WTC11 (cell line): ENCODE data around the gene SLC8A1. TPM values are rescaled to one million over a fixed set of nuclear protein-coding genes. Genes with fewer than 3 reads are reported as not detected.

Source experiments
- ATAC-seq: fragments of 200-7000 bp; cut with Tn5 transposase; 2 replicates; pipeline ENCODE4 v1.10.0; 2021; ENCODE audit warnings: mild to moderate bottlenecking, moderate library complexity
- CTCF ChIA-PET: fragments of 300-600 bp; sonication (Branson Sonifier 250); formaldehyde crosslinking; loops from one replicate; lab custom pipeline; 2021; ENCODE audit warnings: antibody characterized with exemption; lab: Charles Lee
- POLR2A ChIA-PET: fragments of 350-600 bp; sonication (Branson Sonifier 250); formaldehyde crosslinking; loops from one replicate; lab custom pipeline; 2021; ENCODE audit warnings: antibody characterized with exemption; lab: Charles Lee
- DNase-seq: peaks from one replicate; pipeline ENCODE4 v3.0.0; 2021; ENCODE audit warnings: low spot score
- H3K27ac Mint-ChIP-seq: 2 replicates; pipeline ENCODE4 v1.8.0; 2021; ENCODE audit warnings: mixed read lengths
- H3K27me3 Mint-ChIP-seq: 2 replicates; pipeline ENCODE4 v1.8.0; 2021; ENCODE audit warnings: low read depth, mild to moderate bottlenecking, moderate library complexity, mixed read lengths
- H3K36me3 Mint-ChIP-seq: 2 replicates; pipeline ENCODE4 v1.8.0; 2021; ENCODE audit warnings: mixed read lengths
- H3K4me1 Mint-ChIP-seq: 2 replicates; pipeline ENCODE4 v1.8.0; 2022; ENCODE audit warnings: mixed read lengths
- H3K4me3 Mint-ChIP-seq: 2 replicates; pipeline ENCODE4 v1.8.0; 2021; ENCODE audit warnings: mild to moderate bottlenecking, moderate library complexity, mixed read lengths
- H3K9me3 Mint-ChIP-seq: 2 replicates; pipeline ENCODE4 v1.8.0; 2021; ENCODE audit warnings: mixed read lengths
- CBFB ChIP-seq: sonication (generic); formaldehyde crosslinking; IDR thresholded peaks from 2 replicates; pipeline ENCODE4 v1.8.1; 2022; ENCODE audit warnings: mild to moderate bottlenecking, low read depth, missing genetic modification reagents
- FOXJ3 ChIP-seq: sonication (generic); formaldehyde crosslinking; IDR thresholded peaks from 2 replicates; pipeline ENCODE4 v1.9.0; 2021; ENCODE audit warnings: missing genetic modification reagents, mild to moderate bottlenecking, borderline replicate concordance
- FOXK1 ChIP-seq: sonication (generic); formaldehyde crosslinking; IDR thresholded peaks from 2 replicates; pipeline ENCODE4 v1.8.0; 2022; ENCODE audit warnings: mild to moderate bottlenecking, moderate library complexity, missing genetic modification reagents
- IRF2 ChIP-seq: sonication (generic); formaldehyde crosslinking; IDR thresholded peaks from 2 replicates; pipeline ENCODE4 v1.8.0; 2022; ENCODE audit warnings: low read depth, missing genetic modification reagents, borderline replicate concordance
- JAZF1 ChIP-seq: fragments of 250-450 bp; sonication (Bioruptor Pico); IDR thresholded peaks from 2 replicates; pipeline ENCODE4 v1.9.0; 2021; ENCODE audit warnings: moderate library complexity, mild to moderate bottlenecking, inconsistent platforms
- KAT7 ChIP-seq: sonication (generic); formaldehyde crosslinking; IDR thresholded peaks from 2 replicates; pipeline ENCODE4 v1.8.1; 2023; ENCODE audit warnings: missing genetic modification reagents, mild to moderate bottlenecking, borderline replicate concordance
- MYBL2 ChIP-seq: sonication (generic); formaldehyde crosslinking; IDR thresholded peaks from 2 replicates; pipeline ENCODE4 v1.8.1; 2023; ENCODE audit warnings: mild to moderate bottlenecking, moderate library complexity, missing genetic modification reagents
- NFATC4 ChIP-seq: fragments of 250-450 bp; sonication (Bioruptor Pico); IDR thresholded peaks from 2 replicates; pipeline ENCODE4 v1.9.0; 2021; ENCODE audit warnings: mild to moderate bottlenecking
- NR1H2 ChIP-seq: sonication (generic); formaldehyde crosslinking; IDR thresholded peaks from 2 replicates; pipeline ENCODE4 v1.9.0; 2021; ENCODE audit warnings: mild to moderate bottlenecking, moderate library complexity, missing genetic modification reagents
- RELA ChIP-seq: sonication (generic); formaldehyde crosslinking; IDR thresholded peaks from 2 replicates; pipeline ENCODE4 v1.8.1; 2022; ENCODE audit warnings: missing genetic modification reagents, mild to moderate bottlenecking, borderline replicate concordance
- TEAD4 ChIP-seq: sonication (generic); formaldehyde crosslinking; IDR thresholded peaks from 2 replicates; pipeline ENCODE4 v1.8.0; 2022; ENCODE audit warnings: mild to moderate bottlenecking, missing genetic modification reagents
- ZNF416 ChIP-seq: fragments of 250-450 bp; sonication (Bioruptor Pico); IDR thresholded peaks from 2 replicates; pipeline ENCODE4 v1.9.0; 2021; ENCODE audit warnings: mild to moderate bottlenecking, inconsistent platforms
- total RNA-seq: library from RNA; stranded (reverse); gene quantifications from 3 replicates; pipeline ENCODE4 v1.2.3, GENCODE V29; 2021
- TF ChIP-seq, protein P1 (sequence below): sonication (generic); formaldehyde crosslinking; IDR thresholded peaks from 2 replicates; pipeline ENCODE4 v1.8.1; 2022; ENCODE audit warnings: mild to moderate bottlenecking, missing genetic modification reagents, moderate library complexity, borderline replicate concordance
- TF ChIP-seq, protein P2 (sequence below): sonication (generic); formaldehyde crosslinking; IDR thresholded peaks from 2 replicates; pipeline ENCODE4 v1.8.0; 2023; ENCODE audit warnings: missing genetic modification reagents
- TF ChIP-seq, protein P3 (sequence below): fragments of 250-450 bp; sonication (Bioruptor Pico); IDR thresholded peaks from 2 replicates; pipeline ENCODE4 v1.9.0; 2021; ENCODE audit warnings: mild to moderate bottlenecking
- TF ChIP-seq, protein P4 (sequence below): fragments of 250-450 bp; sonication (Bioruptor Pico); conservative IDR thresholded peaks from 2 replicates; pipeline ENCODE4 v1.9.0; 2021; ENCODE audit warnings: mild to moderate bottlenecking
- TF ChIP-seq, protein P5 (sequence below): sonication (generic); formaldehyde crosslinking; IDR thresholded peaks from 2 replicates; pipeline ENCODE4 v1.8.1; 2023; ENCODE audit warnings: mild to moderate bottlenecking, missing genetic modification reagents, moderate library complexity
- TF ChIP-seq, protein P6 (sequence below): fragments of 250-450 bp; sonication (Bioruptor Pico); IDR thresholded peaks from 2 replicates; pipeline ENCODE4 v2.1.2; 2022; ENCODE audit warnings: mild to moderate bottlenecking, moderate library complexity
- TF ChIP-seq, protein P7 (sequence below): sonication (generic); formaldehyde crosslinking; IDR thresholded peaks from 2 replicates; pipeline ENCODE4 v1.8.1; 2022; ENCODE audit warnings: missing genetic modification reagents, borderline replicate concordance
- TF ChIP-seq, protein P8 (sequence below): sonication (generic); formaldehyde crosslinking; IDR thresholded peaks from 2 replicates; pipeline ENCODE4 v1.8.1; 2023; ENCODE audit warnings: mild to moderate bottlenecking, missing genetic modification reagents, moderate library complexity
- TF ChIP-seq, protein P9 (sequence below): sonication (generic); formaldehyde crosslinking; IDR thresholded peaks from 2 replicates; pipeline ENCODE4 v1.8.0; 2022; ENCODE audit warnings: mild to moderate bottlenecking, missing genetic modification reagents
- TF ChIP-seq, protein P10 (sequence below): sonication (generic); formaldehyde crosslinking; IDR thresholded peaks from 2 replicates; pipeline ENCODE4 v1.8.0; 2022; ENCODE audit warnings: mild to moderate bottlenecking, missing genetic modification reagents

The SLC8A1 gene
- total RNA-seq, 1 experiment from 2014 or later, result 2.6 TPM

DNA sequence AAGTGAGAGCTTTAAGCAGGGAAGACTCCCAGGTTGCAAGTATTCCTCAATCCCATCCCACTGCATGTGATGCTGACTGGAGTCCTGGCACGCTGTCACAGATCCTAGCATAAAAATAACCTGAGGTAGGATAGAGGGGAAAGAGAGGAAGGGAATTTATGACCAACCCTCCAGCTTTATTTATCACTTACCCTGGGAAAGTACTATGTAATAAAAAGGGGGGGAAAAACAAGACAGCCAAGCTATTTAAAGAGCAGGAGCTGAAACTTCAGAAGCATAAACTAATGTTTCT lies 122.2 kb downstream of the SLC8A1 start:
- ATAC-seq, result no peak
- H3K27me3 Mint-ChIP-seq, result no peaks in the 10 kb centered on the region
- 0 out of 2 replicates have a peak, but pooled peaks cover 4% of the 10 kb centered on the region for H3K4me1 Mint-ChIP-seq
- H3K4me3 Mint-ChIP-seq, result no peak overlapping the region
- TF ChIP-seq, protein P1, sequence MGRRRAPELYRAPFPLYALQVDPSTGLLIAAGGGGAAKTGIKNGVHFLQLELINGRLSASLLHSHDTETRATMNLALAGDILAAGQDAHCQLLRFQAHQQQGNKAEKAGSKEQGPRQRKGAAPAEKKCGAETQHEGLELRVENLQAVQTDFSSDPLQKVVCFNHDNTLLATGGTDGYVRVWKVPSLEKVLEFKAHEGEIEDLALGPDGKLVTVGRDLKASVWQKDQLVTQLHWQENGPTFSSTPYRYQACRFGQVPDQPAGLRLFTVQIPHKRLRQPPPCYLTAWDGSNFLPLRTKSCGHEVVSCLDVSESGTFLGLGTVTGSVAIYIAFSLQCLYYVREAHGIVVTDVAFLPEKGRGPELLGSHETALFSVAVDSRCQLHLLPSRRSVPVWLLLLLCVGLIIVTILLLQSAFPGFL, result no peak
- TF ChIP-seq KAT7, result no peak
- TF ChIP-seq NFATC4 (CRISPR knock-in tag), result no peak
- TF ChIP-seq, protein P2, sequence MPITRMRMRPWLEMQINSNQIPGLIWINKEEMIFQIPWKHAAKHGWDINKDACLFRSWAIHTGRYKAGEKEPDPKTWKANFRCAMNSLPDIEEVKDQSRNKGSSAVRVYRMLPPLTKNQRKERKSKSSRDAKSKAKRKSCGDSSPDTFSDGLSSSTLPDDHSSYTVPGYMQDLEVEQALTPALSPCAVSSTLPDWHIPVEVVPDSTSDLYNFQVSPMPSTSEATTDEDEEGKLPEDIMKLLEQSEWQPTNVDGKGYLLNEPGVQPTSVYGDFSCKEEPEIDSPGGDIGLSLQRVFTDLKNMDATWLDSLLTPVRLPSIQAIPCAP (CRISPR knock-in tag), result no peak
- TF ChIP-seq ZNF416 (CRISPR knock-in tag), result no peak
- TF ChIP-seq MYBL2, result no peak
- TF ChIP-seq, protein P3, sequence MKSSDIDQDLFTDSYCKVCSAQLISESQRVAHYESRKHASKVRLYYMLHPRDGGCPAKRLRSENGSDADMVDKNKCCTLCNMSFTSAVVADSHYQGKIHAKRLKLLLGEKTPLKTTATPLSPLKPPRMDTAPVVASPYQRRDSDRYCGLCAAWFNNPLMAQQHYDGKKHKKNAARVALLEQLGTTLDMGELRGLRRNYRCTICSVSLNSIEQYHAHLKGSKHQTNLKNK (CRISPR knock-in tag), result no peak
- TF ChIP-seq, protein P4, sequence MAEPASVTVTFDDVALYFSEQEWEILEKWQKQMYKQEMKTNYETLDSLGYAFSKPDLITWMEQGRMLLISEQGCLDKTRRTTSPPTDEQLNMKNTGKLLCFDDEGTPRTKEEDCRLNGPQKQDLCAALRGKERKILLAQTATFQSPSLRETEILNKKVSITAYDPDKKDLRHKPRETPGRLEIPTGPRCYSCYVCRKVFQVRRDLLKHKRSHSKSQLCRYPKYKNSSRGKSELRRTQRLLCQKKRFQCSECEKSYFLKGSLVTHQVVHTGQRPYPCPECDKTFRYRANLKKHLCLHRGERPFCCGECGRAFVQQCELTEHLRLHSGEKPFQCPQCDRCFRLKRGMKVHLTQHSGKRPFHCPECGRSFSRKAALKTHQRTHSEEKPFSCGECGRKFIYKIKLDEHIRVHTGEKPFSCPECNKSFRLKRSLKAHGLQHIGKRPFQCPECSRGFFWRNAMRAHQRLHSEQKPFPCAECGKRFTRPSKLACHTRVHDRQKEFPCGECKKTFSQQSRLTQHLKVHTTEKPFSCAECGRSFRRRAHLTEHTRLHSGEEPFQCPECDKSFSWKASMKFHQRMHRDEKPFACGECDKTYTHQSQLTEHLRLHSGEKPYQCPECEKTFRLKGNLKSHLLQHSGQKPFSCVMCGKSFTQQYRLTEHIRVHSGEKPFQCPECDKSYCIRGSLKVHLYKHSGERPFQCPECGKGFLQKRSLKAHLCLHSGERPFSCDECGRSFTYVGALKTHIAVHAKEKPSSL (CRISPR knock-in tag), result no peak
- no peak for TF ChIP-seq JAZF1
- DNase-seq, result no peak
- no peak overlapping the region for H3K27ac Mint-ChIP-seq
- H3K36me3 Mint-ChIP-seq, result no peaks in the 10 kb centered on the region
- H3K9me3 Mint-ChIP-seq, result peaks cover 7% of the 10 kb centered on the region; the same call in 1 of the 2 replicates
- POLR2A ChIA-PET, result no interaction called here
- CTCF ChIA-PET, result interaction anchor here (0.8 kb wide), 1 partner anchor 119 kb away, joined by 3 read pairs; no protein-coding TSS in a partner anchor

DNA sequence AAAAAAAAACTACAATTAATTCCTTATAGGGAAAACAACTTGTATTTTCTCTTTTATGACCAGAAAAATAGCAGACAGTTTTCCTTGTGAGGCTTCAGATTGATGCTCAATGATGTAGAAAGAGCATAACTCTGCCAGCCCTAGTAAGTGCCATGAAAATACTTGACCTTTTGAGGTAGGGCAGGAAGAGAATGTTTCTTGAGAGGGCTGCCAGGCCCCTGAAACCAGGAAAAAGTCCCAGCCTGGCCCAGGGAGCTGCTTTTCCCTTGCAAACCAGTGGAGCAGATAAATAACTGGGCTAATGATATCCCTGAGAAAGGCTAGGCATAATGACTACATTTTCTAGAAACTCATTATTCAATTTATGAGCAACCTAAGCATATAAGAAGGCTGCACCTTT lies 126.8 kb downstream of the SLC8A1 start:
- Mint-ChIP-seq H3K27me3 (no peaks in the 10 kb centered on the region), H3K4me3 (no peak overlapping the region), H3K36me3 (no peaks in the 10 kb centered on the region), H3K9me3 (no peaks in the 10 kb centered on the region), H3K27ac (no peak overlapping the region), H3K4me1 (peaks cover 3% of the 10 kb centered on the region)
- ChIA-PET CTCF (no interaction called here), POLR2A (no interaction called here)
- no peak for ATAC-seq
- DNase-seq, result no peak
- TF ChIP-seq, protein P1, result no peak
- TF ChIP-seq RELA (CRISPR knock-in tag), result no peak
- TF ChIP-seq CBFB (CRISPR knock-in tag), result no peak
- no peak for TF ChIP-seq FOXK1 (CRISPR knock-in tag)
- no peak for TF ChIP-seq IRF2
- TF ChIP-seq, protein P5, sequence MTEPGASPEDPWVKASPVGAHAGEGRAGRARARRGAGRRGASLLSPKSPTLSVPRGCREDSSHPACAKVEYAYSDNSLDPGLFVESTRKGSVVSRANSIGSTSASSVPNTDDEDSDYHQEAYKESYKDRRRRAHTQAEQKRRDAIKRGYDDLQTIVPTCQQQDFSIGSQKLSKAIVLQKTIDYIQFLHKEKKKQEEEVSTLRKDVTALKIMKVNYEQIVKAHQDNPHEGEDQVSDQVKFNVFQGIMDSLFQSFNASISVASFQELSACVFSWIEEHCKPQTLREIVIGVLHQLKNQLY (CRISPR knock-in tag), result no peak
- TF ChIP-seq, protein P6, sequence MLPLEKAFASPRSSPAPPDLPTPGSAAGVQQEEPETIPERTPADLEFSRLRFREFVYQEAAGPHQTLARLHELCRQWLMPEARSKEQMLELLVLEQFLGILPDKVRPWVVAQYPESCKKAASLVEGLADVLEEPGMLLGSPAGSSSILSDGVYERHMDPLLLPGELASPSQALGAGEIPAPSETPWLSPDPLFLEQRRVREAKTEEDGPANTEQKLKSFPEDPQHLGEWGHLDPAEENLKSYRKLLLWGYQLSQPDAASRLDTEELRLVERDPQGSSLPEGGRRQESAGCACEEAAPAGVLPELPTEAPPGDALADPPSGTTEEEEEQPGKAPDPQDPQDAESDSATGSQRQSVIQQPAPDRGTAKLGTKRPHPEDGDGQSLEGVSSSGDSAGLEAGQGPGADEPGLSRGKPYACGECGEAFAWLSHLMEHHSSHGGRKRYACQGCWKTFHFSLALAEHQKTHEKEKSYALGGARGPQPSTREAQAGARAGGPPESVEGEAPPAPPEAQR (CRISPR knock-in tag), result no peak
- TF ChIP-seq FOXJ3 (CRISPR knock-in tag), result no peak
- TF ChIP-seq, protein P7, sequence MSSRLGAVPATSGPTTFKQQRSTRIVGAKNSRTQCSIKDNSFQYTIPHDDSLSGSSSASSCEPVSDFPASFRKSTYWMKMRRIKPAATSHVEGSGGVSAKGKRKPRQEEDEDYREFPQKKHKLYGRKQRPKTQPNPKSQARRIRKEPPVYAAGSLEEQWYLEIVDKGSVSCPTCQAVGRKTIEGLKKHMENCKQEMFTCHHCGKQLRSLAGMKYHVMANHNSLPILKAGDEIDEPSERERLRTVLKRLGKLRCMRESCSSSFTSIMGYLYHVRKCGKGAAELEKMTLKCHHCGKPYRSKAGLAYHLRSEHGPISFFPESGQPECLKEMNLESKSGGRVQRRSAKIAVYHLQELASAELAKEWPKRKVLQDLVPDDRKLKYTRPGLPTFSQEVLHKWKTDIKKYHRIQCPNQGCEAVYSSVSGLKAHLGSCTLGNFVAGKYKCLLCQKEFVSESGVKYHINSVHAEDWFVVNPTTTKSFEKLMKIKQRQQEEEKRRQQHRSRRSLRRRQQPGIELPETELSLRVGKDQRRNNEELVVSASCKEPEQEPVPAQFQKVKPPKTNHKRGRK, result no peak
- TF ChIP-seq NR1H2 (CRISPR knock-in tag), result no peak
- TF ChIP-seq, protein P8, sequence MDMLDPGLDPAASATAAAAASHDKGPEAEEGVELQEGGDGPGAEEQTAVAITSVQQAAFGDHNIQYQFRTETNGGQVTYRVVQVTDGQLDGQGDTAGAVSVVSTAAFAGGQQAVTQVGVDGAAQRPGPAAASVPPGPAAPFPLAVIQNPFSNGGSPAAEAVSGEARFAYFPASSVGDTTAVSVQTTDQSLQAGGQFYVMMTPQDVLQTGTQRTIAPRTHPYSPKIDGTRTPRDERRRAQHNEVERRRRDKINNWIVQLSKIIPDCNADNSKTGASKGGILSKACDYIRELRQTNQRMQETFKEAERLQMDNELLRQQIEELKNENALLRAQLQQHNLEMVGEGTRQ (CRISPR knock-in tag), result no peak
- TF ChIP-seq, protein P9, sequence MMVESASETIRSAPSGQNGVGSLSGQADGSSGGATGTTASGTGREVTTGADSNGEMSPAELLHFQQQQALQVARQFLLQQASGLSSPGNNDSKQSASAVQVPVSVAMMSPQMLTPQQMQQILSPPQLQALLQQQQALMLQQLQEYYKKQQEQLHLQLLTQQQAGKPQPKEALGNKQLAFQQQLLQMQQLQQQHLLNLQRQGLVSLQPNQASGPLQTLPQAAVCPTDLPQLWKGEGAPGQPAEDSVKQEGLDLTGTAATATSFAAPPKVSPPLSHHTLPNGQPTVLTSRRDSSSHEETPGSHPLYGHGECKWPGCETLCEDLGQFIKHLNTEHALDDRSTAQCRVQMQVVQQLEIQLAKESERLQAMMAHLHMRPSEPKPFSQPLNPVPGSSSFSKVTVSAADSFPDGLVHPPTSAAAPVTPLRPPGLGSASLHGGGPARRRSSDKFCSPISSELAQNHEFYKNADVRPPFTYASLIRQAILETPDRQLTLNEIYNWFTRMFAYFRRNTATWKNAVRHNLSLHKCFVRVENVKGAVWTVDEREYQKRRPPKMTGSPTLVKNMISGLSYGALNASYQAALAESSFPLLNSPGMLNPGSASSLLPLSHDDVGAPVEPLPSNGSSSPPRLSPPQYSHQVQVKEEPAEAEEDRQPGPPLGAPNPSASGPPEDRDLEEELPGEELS (CRISPR knock-in tag), result no peak
- TF ChIP-seq TEAD4 (CRISPR knock-in tag), result no peak
- TF ChIP-seq, protein P10, sequence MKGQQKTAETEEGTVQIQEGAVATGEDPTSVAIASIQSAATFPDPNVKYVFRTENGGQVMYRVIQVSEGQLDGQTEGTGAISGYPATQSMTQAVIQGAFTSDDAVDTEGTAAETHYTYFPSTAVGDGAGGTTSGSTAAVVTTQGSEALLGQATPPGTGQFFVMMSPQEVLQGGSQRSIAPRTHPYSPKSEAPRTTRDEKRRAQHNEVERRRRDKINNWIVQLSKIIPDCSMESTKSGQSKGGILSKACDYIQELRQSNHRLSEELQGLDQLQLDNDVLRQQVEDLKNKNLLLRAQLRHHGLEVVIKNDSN, result no peak
